ENCODE results near the gene TMEM59L. TPM values are rescaled to one million over a fixed set of nuclear protein-coding genes. Genes with fewer than 3 reads are reported as not detected.
A peak's percentile ranks its signal among the peaks of the same experiment; 100 is the strongest.

The TMEM59L gene
- total and polyA plus RNA-seq, 2 of the 4 experiments (the other 2 are of a cell fraction), result under 0.01 to 5.9 TPM

- no TSS peak for BruUV-seq (replicated peaks)
- no peak for DNase-seq
Observed at GRCh38 chr19:18596752-18597157, 15.9 kb upstream of the TMEM59L start.

More at GRCh38 chr19:18596752-18597157, 15.9 kb upstream of the TMEM59L start:
- no peaks in the 10 kb centered on the region for H3K36me3 ChIP-seq (ENCODE audit: control insufficient read depth, insufficient read depth, low read length)
- no peak overlapping the region for H4K8ac ChIP-seq (ENCODE audit: low read depth in 2 of 2, low read length in 2 of 2)
- no peak overlapping the region for H3K4me3 ChIP-seq (ENCODE audit: insufficient read depth, low read depth, low read length)
- H2BK120ac ChIP-seq (ENCODE audit: low read depth, low read length), result no peak overlapping the region
- no peak overlapping the region for H2BK5ac ChIP-seq (ENCODE audit: low read depth, low read length, poor library complexity, severe bottlenecking)
- no peak for ATAC-seq (ENCODE audit: low read depth)
- no peaks in the 10 kb centered on the region for H3K79me1 ChIP-seq (ENCODE audit: low read depth in 1 of 2, low read length in 2 of 2)
- H3K4ac ChIP-seq (ENCODE audit: low read depth, low read length), result no peak overlapping the region
- TF ChIP-seq MAFK (IDR thresholded peaks at IDR 0.05; ENCODE audit: low read depth, low read length), result no peak
- TF ChIP-seq CEBPB (IDR thresholded peaks at IDR 0.05; ENCODE audit: low read depth, low read length), result no peak
- TF ChIP-seq, protein P1, sequence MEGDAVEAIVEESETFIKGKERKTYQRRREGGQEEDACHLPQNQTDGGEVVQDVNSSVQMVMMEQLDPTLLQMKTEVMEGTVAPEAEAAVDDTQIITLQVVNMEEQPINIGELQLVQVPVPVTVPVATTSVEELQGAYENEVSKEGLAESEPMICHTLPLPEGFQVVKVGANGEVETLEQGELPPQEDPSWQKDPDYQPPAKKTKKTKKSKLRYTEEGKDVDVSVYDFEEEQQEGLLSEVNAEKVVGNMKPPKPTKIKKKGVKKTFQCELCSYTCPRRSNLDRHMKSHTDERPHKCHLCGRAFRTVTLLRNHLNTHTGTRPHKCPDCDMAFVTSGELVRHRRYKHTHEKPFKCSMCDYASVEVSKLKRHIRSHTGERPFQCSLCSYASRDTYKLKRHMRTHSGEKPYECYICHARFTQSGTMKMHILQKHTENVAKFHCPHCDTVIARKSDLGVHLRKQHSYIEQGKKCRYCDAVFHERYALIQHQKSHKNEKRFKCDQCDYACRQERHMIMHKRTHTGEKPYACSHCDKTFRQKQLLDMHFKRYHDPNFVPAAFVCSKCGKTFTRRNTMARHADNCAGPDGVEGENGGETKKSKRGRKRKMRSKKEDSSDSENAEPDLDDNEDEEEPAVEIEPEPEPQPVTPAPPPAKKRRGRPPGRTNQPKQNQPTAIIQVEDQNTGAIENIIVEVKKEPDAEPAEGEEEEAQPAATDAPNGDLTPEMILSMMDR (conservative IDR thresholded peaks at IDR 0.05; ENCODE audit: low read depth, low read length), result no peak
- no peak for TF ChIP-seq RFX5 (IDR thresholded peaks at IDR 0.05; ENCODE audit: low read depth, low read length)
- no peak for TF ChIP-seq BHLHE40 (IDR thresholded peaks at IDR 0.05; ENCODE audit: low read depth, low read length)
- TF ChIP-seq RAD21 (IDR thresholded peaks at IDR 0.05; ENCODE audit: low read length), result no peak
- TF ChIP-seq MAZ (IDR thresholded peaks at IDR 0.05; ENCODE audit: borderline replicate concordance, low read depth, low read length), result no peak
- TF ChIP-seq, protein P2, sequence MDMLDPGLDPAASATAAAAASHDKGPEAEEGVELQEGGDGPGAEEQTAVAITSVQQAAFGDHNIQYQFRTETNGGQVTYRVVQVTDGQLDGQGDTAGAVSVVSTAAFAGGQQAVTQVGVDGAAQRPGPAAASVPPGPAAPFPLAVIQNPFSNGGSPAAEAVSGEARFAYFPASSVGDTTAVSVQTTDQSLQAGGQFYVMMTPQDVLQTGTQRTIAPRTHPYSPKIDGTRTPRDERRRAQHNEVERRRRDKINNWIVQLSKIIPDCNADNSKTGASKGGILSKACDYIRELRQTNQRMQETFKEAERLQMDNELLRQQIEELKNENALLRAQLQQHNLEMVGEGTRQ (IDR thresholded peaks at IDR 0.05; ENCODE audit: low read depth, low read length), result no peak
- no peak for TF ChIP-seq CHD1 (IDR thresholded peaks at IDR 0.05; ENCODE audit: low read depth, low read length)
- no peak for TF ChIP-seq NFE2L2 (IDR thresholded peaks at IDR 0.05; ENCODE audit: low read depth, low read length)
- TF ChIP-seq SMC3 (IDR thresholded peaks at IDR 0.05; ENCODE audit: low read depth, low read length), result no peak
- no peak for TF ChIP-seq RCOR1 (IDR thresholded peaks at IDR 0.05; ENCODE audit: insufficient replicate concordance, low read length)
- no peak for TF ChIP-seq POLR2A (IDR thresholded peaks at IDR 0.05; ENCODE audit: low read depth, low read length)
- TF ChIP-seq, protein P3, sequence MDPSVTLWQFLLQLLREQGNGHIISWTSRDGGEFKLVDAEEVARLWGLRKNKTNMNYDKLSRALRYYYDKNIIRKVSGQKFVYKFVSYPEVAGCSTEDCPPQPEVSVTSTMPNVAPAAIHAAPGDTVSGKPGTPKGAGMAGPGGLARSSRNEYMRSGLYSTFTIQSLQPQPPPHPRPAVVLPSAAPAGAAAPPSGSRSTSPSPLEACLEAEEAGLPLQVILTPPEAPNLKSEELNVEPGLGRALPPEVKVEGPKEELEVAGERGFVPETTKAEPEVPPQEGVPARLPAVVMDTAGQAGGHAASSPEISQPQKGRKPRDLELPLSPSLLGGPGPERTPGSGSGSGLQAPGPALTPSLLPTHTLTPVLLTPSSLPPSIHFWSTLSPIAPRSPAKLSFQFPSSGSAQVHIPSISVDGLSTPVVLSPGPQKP (IDR thresholded peaks at IDR 0.05; ENCODE audit: borderline replicate concordance, low read depth, low read length), result no peak
- no peak for TF ChIP-seq FOS (IDR thresholded peaks at IDR 0.05; ENCODE audit: low read depth, low read length)
- TF ChIP-seq MXI1 (IDR thresholded peaks at IDR 0.05; ENCODE audit: borderline replicate concordance, low read depth, low read length), result no peak
- H2BK15ac ChIP-seq (ENCODE audit: low read depth, low read length), result no peak overlapping the region
- dilution Hi-C loops (cut with HindIII; ENCODE audit: low sequenced_read_pairs, unreplicated experiment), result no loop called here
- H3K9me3 ChIP-seq (ENCODE audit: control insufficient read depth, insufficient read depth, low read length), result no peaks in the 10 kb centered on the region
- H2AK9ac ChIP-seq (replicated peaks; ENCODE audit: low read depth, low read length, poor library complexity), result peak overlapping the region; percentile 42
- no peak overlapping the region for H4K5ac ChIP-seq (ENCODE audit: low read depth, low read length)
- no CpG with 5 or more reads among the region's 21 CpGs for WGBS, 2 experiments (ENCODE audit: extremely low coverage in 2 of 2, insufficient read length in 1 of 2)
- ChIA-PET POLR2A (ENCODE audit: unreplicated experiment) (no interaction called here), CTCF (no interaction called here)
- H4K91ac ChIP-seq (ENCODE audit: insufficient read depth, low read depth, low read length), result no peak overlapping the region
- no peak overlapping the region for H3K27ac ChIP-seq (ENCODE audit: insufficient read depth, low read length)
- no peak overlapping the region for H3K23ac ChIP-seq (ENCODE audit: low read depth, low read length)
- H3K14ac ChIP-seq (replicated peaks; ENCODE audit: low read depth, low read length), result no peak overlapping the region
- no peak overlapping the region for H2AFZ ChIP-seq (replicated peaks; ENCODE audit: low read length, poor library complexity)
- H3K4me1 ChIP-seq (ENCODE audit: control insufficient read depth, insufficient read depth, low read length), result 0 out of 2 replicates have a peak, but pooled peaks cover 2% of the 10 kb centered on the region
- in situ Hi-C loops (cut with MboI; ENCODE audit: low sequenced_read_pairs), result no loop called here
- H3K9ac ChIP-seq (ENCODE audit: low read depth, low read length), result no peak overlapping the region
- no peak overlapping the region for H2BK20ac ChIP-seq (ENCODE audit: low read depth, low read length)
- H3K27me3 ChIP-seq (ENCODE audit: control insufficient read depth, insufficient read depth, low read length), result no peaks in the 10 kb centered on the region; the same call in 1 of the 2 replicates
- intact Hi-C loops (cut with micrococcal nuclease), result no loop called here
- H3K56ac ChIP-seq (ENCODE audit: extremely low read depth, insufficient read depth, low read length), result no peak overlapping the region
- H2AK5ac ChIP-seq (ENCODE audit: low read depth, low read length), result no peak overlapping the region
- H3K9me1 ChIP-seq (ENCODE audit: insufficient read depth, low read length), result no peaks in the 10 kb centered on the region
- peaks cover 4% of the 10 kb centered on the region for H4K20me1 ChIP-seq (ENCODE audit: insufficient read depth, low read length)
- no peak overlapping the region for H3K18ac ChIP-seq (ENCODE audit: low read depth, low read length)
- H3K4me2 ChIP-seq (ENCODE audit: low read depth, low read length), result no peak overlapping the region

Data from IMR-90 (cell line).